H1 (cell line): ENCODE measurements around the gene CLP1.

Source experiments
- CBX5 ChIP-seq: fragments of 300-800, 300-1000 bp; sonication (generic); IDR thresholded peaks from 2 replicates; pipeline ENCODE4 v1.7.1; 2016; ENCODE audit warnings: antibody characterized with exemption, low read length, low read depth
- CEBPB ChIP-seq: IDR thresholded peaks from 2 replicates; pipeline ENCODE4 v1.6.1; 2012; ENCODE audit warnings: low read depth, low read length
- POLR2A ChIP-seq, 2 experiments: IDR thresholded peaks; 1 replicate in 1 of 2; 2 replicates in 1 of 2; pipeline ENCODE4 v1.6.1; 2011; ENCODE audit warnings: low read depth in 2 of 2, low read length in 2 of 2, mild to moderate bottlenecking in 2 of 2; ENCODE audit errors: control extremely low read depth in 1 of 2
- TCF12 ChIP-seq: IDR thresholded peaks from 2 replicates; pipeline ENCODE4 v1.6.1; 2011; ENCODE audit warnings: low read depth, mild to moderate bottlenecking, low read length
- TF ChIP-seq, protein P1 (sequence below): IDR thresholded peaks from 2 replicates; pipeline ENCODE4 v1.6.1; 2011; ENCODE audit warnings: low read depth, mild to moderate bottlenecking, low read length; ENCODE audit not compliant: insufficient read depth
- TF ChIP-seq, protein P2 (sequence below), 3 experiments: IDR thresholded peaks; 1 replicate in 2 of 3; 2 replicates in 1 of 3; pipeline versions ENCODE4 v1.5.1 to v1.6.1; 2011; ENCODE audit warnings: low read length in 3 of 3, mild to moderate bottlenecking in 3 of 3, inconsistent platforms in 2 of 3, low read depth in 1 of 3, moderate library complexity in 1 of 3; ENCODE audit not compliant: insufficient read depth in 1 of 3; ENCODE audit errors: control extremely low read depth in 1 of 3

DNA sequence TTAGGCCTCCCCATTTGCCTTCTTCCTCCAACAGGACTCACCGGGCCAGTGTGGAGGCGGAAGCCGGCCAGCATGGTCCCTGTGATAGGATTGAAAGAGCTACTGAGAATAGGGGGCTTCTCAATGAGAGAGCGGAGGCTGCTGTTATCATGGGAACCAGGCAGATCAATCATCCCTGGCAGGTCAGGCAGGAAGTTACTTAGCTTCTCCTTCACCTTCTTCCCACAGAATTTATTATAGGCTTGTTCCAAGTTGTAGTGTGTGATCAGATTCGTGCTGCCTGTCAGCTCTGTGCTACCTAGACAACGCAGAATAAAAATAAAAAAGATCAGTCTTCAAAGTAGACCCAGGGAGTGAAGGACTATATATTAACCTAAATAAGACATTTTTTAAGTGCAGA, 47.4 kb downstream of the CLP1 start:
- TF ChIP-seq, protein P1, sequence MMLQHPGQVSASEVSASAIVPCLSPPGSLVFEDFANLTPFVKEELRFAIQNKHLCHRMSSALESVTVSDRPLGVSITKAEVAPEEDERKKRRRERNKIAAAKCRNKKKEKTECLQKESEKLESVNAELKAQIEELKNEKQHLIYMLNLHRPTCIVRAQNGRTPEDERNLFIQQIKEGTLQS = no peak
- no peak for TF ChIP-seq CBX5
- TF ChIP-seq TCF12 = no peak
- TF ChIP-seq, protein P2, sequence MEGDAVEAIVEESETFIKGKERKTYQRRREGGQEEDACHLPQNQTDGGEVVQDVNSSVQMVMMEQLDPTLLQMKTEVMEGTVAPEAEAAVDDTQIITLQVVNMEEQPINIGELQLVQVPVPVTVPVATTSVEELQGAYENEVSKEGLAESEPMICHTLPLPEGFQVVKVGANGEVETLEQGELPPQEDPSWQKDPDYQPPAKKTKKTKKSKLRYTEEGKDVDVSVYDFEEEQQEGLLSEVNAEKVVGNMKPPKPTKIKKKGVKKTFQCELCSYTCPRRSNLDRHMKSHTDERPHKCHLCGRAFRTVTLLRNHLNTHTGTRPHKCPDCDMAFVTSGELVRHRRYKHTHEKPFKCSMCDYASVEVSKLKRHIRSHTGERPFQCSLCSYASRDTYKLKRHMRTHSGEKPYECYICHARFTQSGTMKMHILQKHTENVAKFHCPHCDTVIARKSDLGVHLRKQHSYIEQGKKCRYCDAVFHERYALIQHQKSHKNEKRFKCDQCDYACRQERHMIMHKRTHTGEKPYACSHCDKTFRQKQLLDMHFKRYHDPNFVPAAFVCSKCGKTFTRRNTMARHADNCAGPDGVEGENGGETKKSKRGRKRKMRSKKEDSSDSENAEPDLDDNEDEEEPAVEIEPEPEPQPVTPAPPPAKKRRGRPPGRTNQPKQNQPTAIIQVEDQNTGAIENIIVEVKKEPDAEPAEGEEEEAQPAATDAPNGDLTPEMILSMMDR (IDR thresholded peaks at IDR 0.05; ENCODE audit: control extremely low read depth in 1 of 3, insufficient read depth in 1 of 3, low read depth in 1 of 3, low read length in 3 of 3) = no peak
- no peak for TF ChIP-seq POLR2A (IDR thresholded peaks at IDR 0.05; ENCODE audit: control extremely low read depth in 1 of 2, low read depth in 2 of 2, low read length in 2 of 2)
- no peak for TF ChIP-seq CEBPB
